WTC11 (cell line): Measurements from ENCODE around the gene LRIG1.

Source experiments
- CTCF ChIP-seq: fragments of 200-600 bp; IDR thresholded peaks from 2 replicates; pipeline ENCODE4 v1.8.0; 2022; ENCODE audit warnings: antibody characterized with exemption
- ETV6 ChIP-seq: sonication (generic); formaldehyde crosslinking; IDR thresholded peaks from 2 replicates; pipeline ENCODE4 v1.8.1; 2022; ENCODE audit warnings: mild to moderate bottlenecking, missing genetic modification reagents
- PRDM15 ChIP-seq: sonication (generic); formaldehyde crosslinking; IDR thresholded peaks from 2 replicates; pipeline ENCODE4 v1.8.0; 2022; ENCODE audit warnings: missing genetic modification reagents
- USF1 ChIP-seq: sonication (generic); formaldehyde crosslinking; IDR thresholded peaks from 2 replicates; pipeline ENCODE4 v1.8.0; 2022; ENCODE audit warnings: mild to moderate bottlenecking, missing genetic modification reagents

- TF ChIP-seq USF1 (CRISPR knock-in tag) (no peak), ETV6 (CRISPR knock-in tag) (no peak), PRDM15 (no peak), CTCF (no peak)
Measured at GRCh38 chr3:66479532-66479947, 21.3 kb downstream of the LRIG1 start.
